Gastroesophageal sphincter (tissue), 4 donors: Measurements from ENCODE around the gene TRIM8. TPM values are rescaled to one million over a fixed set of nuclear protein-coding genes. Genes with fewer than 3 reads are reported as not detected.

Source experiments
- ATAC-seq: fragments of 150-250 bp; one replicate; pipeline ENCODE4 v1.9.1; 2016; ENCODE audit warnings: mild to moderate bottlenecking, moderate library complexity
- H3K27ac ChIP-seq, 4 donors: fragments of 200-600 bp; sonication (generic) in 3 of 4; 1 replicate in 3 of 4; 2 replicates in 1 of 4; pipeline ENCODE4 v1.5.1; 2016 to 2019
- H3K27me3 ChIP-seq: fragments of 200-600 bp; sonication (generic); one replicate; pipeline ENCODE4 v1.5.1; 2019
- H3K36me3 ChIP-seq, 2 donors: fragments of 200-600 bp; sonication (generic); one replicate each; pipeline ENCODE4 v1.5.1; 2019; ENCODE audit warnings: control low read depth in 1 of 2
- H3K4me1 ChIP-seq, 3 donors: fragments of 200-600 bp; sonication (generic); 1 replicate in 2 of 3; 2 replicates in 1 of 3; pipeline ENCODE4 v1.5.1; 2016 to 2019; ENCODE audit warnings: control low read depth in 2 of 3
- H3K4me3 ChIP-seq, 2 donors: fragments of 200-600 bp; sonication (generic); one replicate each; pipeline ENCODE4 v1.5.1; 2019; ENCODE audit warnings: mild to moderate bottlenecking in 1 of 2, moderate library complexity in 1 of 2
- H3K9me3 ChIP-seq, 3 donors: fragments of 200-600 bp; sonication (generic); one replicate each; pipeline ENCODE4 v1.5.1; 2017 to 2019; ENCODE audit warnings: control low read depth in 2 of 3
- EP300 ChIP-seq: sonication (generic); formaldehyde crosslinking; IDR thresholded peaks from one replicate; pipeline ENCODE4 v1.6.1; 2017; ENCODE audit warnings: antibody characterized with exemption, mild to moderate bottlenecking
- POLR2A ChIP-seq, 2 donors: fragments of 450-650 bp; IDR thresholded peaks; one replicate each; pipeline ENCODE4 v1.6.1; 2017; ENCODE audit warnings: antibody characterized with exemption in 2 of 2, mild to moderate bottlenecking in 2 of 2, moderate library complexity in 1 of 2
- POLR2AphosphoS5 ChIP-seq: sonication (generic); formaldehyde crosslinking; IDR thresholded peaks from one replicate; pipeline ENCODE4 v1.6.1; 2017; ENCODE audit warnings: antibody characterized with exemption
- WGBS, 2 donors: methylation state at CpG; one replicate each; pipeline ENCODE4 v1.1.5; 2018; ENCODE audit warnings: low coverage in 1 of 2; 5-methylcytosine and 5-hydroxymethylcytosine counted together
- total RNA-seq, 4 donors: library from RNA; depleted of rRNA; stranded (reverse); fragments of >200 nt; gene quantifications; one replicate each; pipeline ENCODE4 v1.1.0, GENCODE V29; 2016
- TF ChIP-seq, protein P1 (sequence below), 4 experiments: fragments of 200-600 bp in 2 of 4; fragments of 450-650 bp in 2 of 4; sonication (generic) in 1 of 4; IDR thresholded peaks; one replicate each; pipeline ENCODE4 v1.5.1; 2017 to 2019; ENCODE audit warnings: antibody characterized with exemption in 4 of 4, mild to moderate bottlenecking in 2 of 4, moderate library complexity in 2 of 4

Gene TRIM8
- total RNA-seq, 4 donors from 2014 or later = 96.7 to 171 (median 131) TPM

DNA sequence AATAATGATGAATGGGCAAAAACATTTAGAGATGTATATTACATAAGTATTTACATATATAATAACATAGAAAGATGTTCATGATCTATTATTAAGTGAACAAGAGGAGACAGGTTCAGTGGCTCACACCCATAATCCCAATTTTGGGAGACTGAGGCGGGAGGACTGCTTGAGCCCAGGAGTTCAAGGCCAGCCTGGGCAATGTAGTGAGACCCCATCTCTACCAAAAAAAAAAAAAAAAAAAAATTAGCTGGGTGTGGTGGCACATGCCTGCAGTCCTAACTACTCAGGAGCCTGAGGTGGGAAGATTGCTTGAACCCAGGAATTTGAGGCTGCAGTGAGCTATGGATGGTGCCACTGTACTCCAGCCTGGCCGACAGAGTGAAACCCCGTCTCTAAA, 57.5 kb downstream of the TRIM8 start:
- ATAC-seq = no peak
- 91 to 95% methylated on average over 2 to 3 of the region's 3 CpGs for WGBS, 2 donors
- H3K27me3 ChIP-seq = no peaks in the 10 kb centered on the region
- H3K36me3 ChIP-seq = peaks cover 0 to 48% of the 10 kb centered on the region in 2 donors
- no peak overlapping the region for H3K27ac ChIP-seq
- no peaks in the 10 kb centered on the region for H3K9me3 ChIP-seq
- H3K4me3 ChIP-seq = no peak overlapping the region
- TF ChIP-seq POLR2A (IDR thresholded peaks at IDR 0.05) = no peak
- H3K4me1 ChIP-seq = peaks cover 0 to 8% (median 0%) of the 10 kb centered on the region in 3 donors

DNA sequence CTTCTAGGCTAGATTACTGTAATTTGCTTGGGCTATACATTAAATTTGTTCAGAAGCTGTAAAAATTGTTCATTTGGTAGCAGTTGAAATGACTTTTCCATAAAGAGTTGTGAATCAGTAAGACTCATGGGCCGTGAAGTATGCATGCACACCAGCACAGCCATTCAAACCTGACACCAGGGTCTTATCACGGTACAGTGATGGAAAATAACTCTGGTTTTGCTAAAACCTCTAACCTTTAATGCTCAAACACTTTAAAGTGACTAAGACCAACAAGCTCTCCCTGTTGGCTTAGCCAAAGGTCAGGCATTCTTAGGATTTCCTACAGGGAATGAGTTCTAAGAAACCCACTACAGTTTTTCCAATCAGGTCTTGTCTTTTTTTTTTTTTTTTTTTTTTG, 58.5 kb downstream of the TRIM8 start:
- Histone ChIP-seq H3K36me3 (peaks cover 0 to 38% of the 10 kb centered on the region in 2 donors), H3K4me1 (peaks cover 0 to 8% (median 0%) of the 10 kb centered on the region in 3 donors), H3K4me3 (no peak overlapping the region), H3K9me3 (no peaks in the 10 kb centered on the region), H3K27me3 (no peaks in the 10 kb centered on the region), H3K27ac (no peak overlapping the region)
- WGBS, 2 donors = 58 to 90% methylated on average over 2 of the region's 2 CpGs
- TF ChIP-seq EP300 = no peak
- TF ChIP-seq, protein P1, sequence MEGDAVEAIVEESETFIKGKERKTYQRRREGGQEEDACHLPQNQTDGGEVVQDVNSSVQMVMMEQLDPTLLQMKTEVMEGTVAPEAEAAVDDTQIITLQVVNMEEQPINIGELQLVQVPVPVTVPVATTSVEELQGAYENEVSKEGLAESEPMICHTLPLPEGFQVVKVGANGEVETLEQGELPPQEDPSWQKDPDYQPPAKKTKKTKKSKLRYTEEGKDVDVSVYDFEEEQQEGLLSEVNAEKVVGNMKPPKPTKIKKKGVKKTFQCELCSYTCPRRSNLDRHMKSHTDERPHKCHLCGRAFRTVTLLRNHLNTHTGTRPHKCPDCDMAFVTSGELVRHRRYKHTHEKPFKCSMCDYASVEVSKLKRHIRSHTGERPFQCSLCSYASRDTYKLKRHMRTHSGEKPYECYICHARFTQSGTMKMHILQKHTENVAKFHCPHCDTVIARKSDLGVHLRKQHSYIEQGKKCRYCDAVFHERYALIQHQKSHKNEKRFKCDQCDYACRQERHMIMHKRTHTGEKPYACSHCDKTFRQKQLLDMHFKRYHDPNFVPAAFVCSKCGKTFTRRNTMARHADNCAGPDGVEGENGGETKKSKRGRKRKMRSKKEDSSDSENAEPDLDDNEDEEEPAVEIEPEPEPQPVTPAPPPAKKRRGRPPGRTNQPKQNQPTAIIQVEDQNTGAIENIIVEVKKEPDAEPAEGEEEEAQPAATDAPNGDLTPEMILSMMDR (IDR thresholded peaks at IDR 0.05) = no peak
- no peak for TF ChIP-seq POLR2A (IDR thresholded peaks at IDR 0.05)
- TF ChIP-seq POLR2AphosphoS5 = no peak
- no peak for ATAC-seq

DNA sequence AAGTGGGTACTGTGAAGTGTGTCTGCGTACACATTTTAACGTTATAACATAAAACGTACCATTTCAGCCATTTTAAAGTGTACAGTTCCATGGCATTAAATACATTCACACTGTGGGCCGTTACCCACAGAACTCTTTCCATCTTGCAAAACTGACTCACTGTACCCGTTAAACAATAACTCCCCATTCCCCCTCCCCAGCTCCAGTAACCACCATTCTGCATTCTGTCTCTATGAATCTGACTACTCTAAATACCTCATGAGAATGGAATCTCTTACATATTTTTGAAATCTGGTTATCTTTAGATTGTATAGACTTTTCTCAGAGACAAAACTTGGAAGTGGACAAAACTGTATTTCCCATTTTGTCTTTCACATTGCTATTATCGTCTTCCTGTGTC, 60.6 kb downstream of the TRIM8 start:
- TF ChIP-seq EP300 (no peak), POLR2A (IDR thresholded peaks at IDR 0.05) (no peak), POLR2AphosphoS5 (no peak)
- TF ChIP-seq, protein P1 (IDR thresholded peaks at IDR 0.05) = no peak
- no peak for ATAC-seq
- 68 to 82% methylated on average over 6 of the region's 6 CpGs for WGBS, 2 donors

DNA sequence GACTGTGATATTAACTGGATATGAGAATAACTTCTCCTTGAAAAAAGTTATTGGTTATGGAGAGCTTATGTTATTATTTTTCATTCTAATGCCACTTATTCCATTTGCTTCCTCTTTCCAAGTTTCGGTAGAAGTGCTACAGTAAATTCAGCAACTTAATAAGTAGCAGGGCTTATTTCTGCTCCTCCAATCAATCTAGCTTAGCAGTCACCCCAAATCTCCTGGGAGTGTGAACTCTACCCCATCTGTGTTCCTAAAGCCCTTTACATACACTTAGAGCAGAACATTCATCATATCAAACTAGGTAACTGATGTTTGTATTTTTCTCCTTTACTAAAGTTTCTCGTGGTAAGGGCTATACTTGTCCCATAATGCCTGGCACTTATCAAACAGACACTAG, 61.3 kb downstream of the TRIM8 start:
- Histone ChIP-seq H3K4me1 (peaks cover 0 to 15% (median 0%) of the 10 kb centered on the region in 3 donors), H3K9me3 (no peaks in the 10 kb centered on the region), H3K4me3 (no peak overlapping the region), H3K27me3 (no peaks in the 10 kb centered on the region), H3K27ac (no peak overlapping the region), H3K36me3 (peaks cover 0 to 18% of the 10 kb centered on the region in 2 donors)
- 52 to 65% methylated on average over 2 of the region's 2 CpGs for WGBS, 2 donors
- no peak for ATAC-seq
- TF ChIP-seq POLR2AphosphoS5 (no peak), EP300 (no peak), POLR2A (IDR thresholded peaks at IDR 0.05) (no peak)
- TF ChIP-seq, protein P1 (IDR thresholded peaks at IDR 0.05) = no peak

More for the DNA sequence above, 60.6 kb downstream of the TRIM8 start:
- Histone ChIP-seq H3K4me3 (no peak overlapping the region), H3K4me1 (peaks cover 0 to 9% (median 0%) of the 10 kb centered on the region in 3 donors), H3K27me3 (no peaks in the 10 kb centered on the region), H3K27ac (no peak overlapping the region), H3K9me3 (no peaks in the 10 kb centered on the region), H3K36me3 (peaks cover 0 to 22% of the 10 kb centered on the region in 2 donors)

Other genes starting within 250 kb of the TRIM8 start
- gene NFKB2, start 248.8 kb upstream of the TRIM8 start, total RNA-seq = 10 to 100 TPM; 20.5 to 31.6 (median 24.8) TPM
- 100 to 1,000 TPM in 1 of 4 donors, 10 to 100 TPM in 3; 28.6 to 195 (median 41.4) TPM for gene PSD, start 225.7 kb upstream of the TRIM8 start, total RNA-seq
- 10 to 100 TPM; 18.6 to 41.9 (median 26.1) TPM for gene FBXL15, start 223.6 kb upstream of the TRIM8 start, total RNA-seq
- gene CUEDC2, start 211.9 kb upstream of the TRIM8 start, total RNA-seq = 10 to 100 TPM; 61.4 to 84.3 (median 67.5) TPM
- not detected for gene C10orf95, start 192.9 kb upstream of the TRIM8 start, total RNA-seq
- gene ACTR1A, start 141.8 kb upstream of the TRIM8 start, total RNA-seq = 100 to 1,000 TPM; 157 to 221 (median 179) TPM
- gene SUFU, start 140.5 kb upstream of the TRIM8 start, total RNA-seq = 1 to 10 TPM; 5.3 to 10.0 (median 8.6) TPM
- gene ARL3, start 69.9 kb downstream of the TRIM8 start, total RNA-seq = 1 to 10 TPM; 7.1 to 9.8 (median 9.1) TPM
- gene SFXN2, start 70.2 kb downstream of the TRIM8 start, total RNA-seq = 1 to 10 TPM in 2 of 4 donors, under 1 TPM in 2; 0.45 to 3.2 (median 1.2) TPM
- gene WBP1L, start 99.5 kb downstream of the TRIM8 start, total RNA-seq = 100 to 1,000 TPM; 125 to 142 (median 132) TPM
- not detected for gene CYP17A1, start 192.9 kb downstream of the TRIM8 start, total RNA-seq
- 10 to 100 TPM; 24.3 to 47.3 (median 28.9) TPM for gene BORCS7, start 209.8 kb downstream of the TRIM8 start, total RNA-seq
- 10 to 100 TPM in 1 of 4 donors, 1 to 10 TPM in 3; 5.1 to 13.1 (median 8.9) TPM for gene AS3MT, start 225.0 kb downstream of the TRIM8 start, total RNA-seq